Bone marrow (tissue), 2 donors: ENCODE measurements around the gene RFTN1.

Experiments
- DNase-seq, 2 donors: peaks; one replicate each; lab custom pipeline; 2025; lab: John Stamatoyannopoulos, UW

Gene RFTN1

GRCh38 chr3:16528581-16528993 lies 15.1 kb upstream of the RFTN1 start:
- no peak for DNase-seq

- DNase-seq, result no peak
These were observed 14.6 kb upstream of the RFTN1 start for GRCh38 chr3:16528106-16528505.

- DNase-seq, result no peak
These were observed 10.7 kb upstream of the RFTN1 start for GRCh38 chr3:16524196-16524595.

- DNase-seq, result no peak
These were observed 10.3 kb upstream of the RFTN1 start for GRCh38 chr3:16523778-16524177.

- DNase-seq, result no peak
These were observed 9.3 kb upstream of the RFTN1 start for GRCh38 chr3:16522834-16523233.

- no peak for DNase-seq
These were observed 7.7 kb upstream of the RFTN1 start for GRCh38 chr3:16520970-16521881.

- DNase-seq, result no peak
These were observed 6.9 kb upstream of the RFTN1 start for GRCh38 chr3:16520241-16520969.

- no peak for DNase-seq
These were observed 3.4 kb upstream of the RFTN1 start for GRCh38 chr3:16516695-16517481.

GRCh38 chr3:16515885-16516420 lies 2.5 kb upstream of the RFTN1 start:
- no peak for DNase-seq

GRCh38 chr3:16514755-16515353 lies 1.4 kb upstream of the RFTN1 start:
- no peak for DNase-seq

- no peak for DNase-seq
These were observed 662 bp upstream of the RFTN1 start for GRCh38 chr3:16514021-16514700.

GRCh38 chr3:16512435-16513140 lies 911 bp downstream of the RFTN1 start:
- peak in 1 of 2 donors; percentile 51 for DNase-seq

GRCh38 chr3:16511681-16512434 lies 1.6 kb downstream of the RFTN1 start:
- DNase-seq, result peak; percentile 51 to 96

GRCh38 chr3:16510620-16511319 lies 2.7 kb downstream of the RFTN1 start:
- no peak for DNase-seq

GRCh38 chr3:16509721-16510619 lies 3.5 kb downstream of the RFTN1 start:
- DNase-seq, result no peak

- no peak for DNase-seq
These were observed 4.9 kb downstream of the RFTN1 start for GRCh38 chr3:16508591-16508995.

- DNase-seq, result no peak
These were observed 5.3 kb downstream of the RFTN1 start for GRCh38 chr3:16508243-16508578.

- no peak for DNase-seq
These were observed 5.8 kb downstream of the RFTN1 start for GRCh38 chr3:16507578-16508242.
